Transverse colon (tissue), 4 donors: ENCODE results near the gene GPR108. TPM values are rescaled to one million over a fixed set of nuclear protein-coding genes. Genes with fewer than 3 reads are reported as not detected.
"Not testable (repeated sequence)": the region's sequence is repeated elsewhere in the genome, so short reads cannot be mapped to it uniquely, and the experiment has no call there.

Experiments used
- DNase-seq: peaks from one replicate; pipeline ENCODE4 v3.0.0-alpha.2; 2019
- H3K27ac ChIP-seq, 4 donors: fragments of 200-600 bp; sonication (generic); 2 replicates each; pipeline ENCODE4 v1.5.1; 2016 to 2018; ENCODE audit warnings: inconsistent platforms in 4 of 4
- H3K27me3 ChIP-seq: fragments of 200-600 bp; sonication (generic); 2 replicates; pipeline ENCODE4 v1.5.1; 2017; ENCODE audit warnings: inconsistent platforms
- H3K36me3 ChIP-seq, 4 donors: fragments of 200-600 bp; sonication (generic); 2 replicates each; pipeline ENCODE4 v1.5.1; 2017 to 2019; ENCODE audit warnings: inconsistent platforms in 4 of 4
- H3K4me1 ChIP-seq, 4 donors: fragments of 200-600 bp; sonication (generic); 2 replicates each; pipeline ENCODE4 v1.5.1; 2017 to 2020; ENCODE audit warnings: inconsistent platforms in 4 of 4
- H3K4me3 ChIP-seq, 4 donors: fragments of 200-600 bp; sonication (generic); 1 replicate in 1 of 4; 2 replicates in 3 of 4; pipeline versions ENCODE4 v1.5.1 to v1.6.1; 2017 to 2019; ENCODE audit warnings: inconsistent platforms in 4 of 4
- H3K9me3 ChIP-seq, 2 donors: fragments of 200-600 bp; sonication (generic); 2 replicates each; pipeline ENCODE4 v1.5.1; 2017 to 2019; ENCODE audit warnings: inconsistent platforms in 2 of 2
- EP300 ChIP-seq: sonication (generic); formaldehyde crosslinking; IDR thresholded peaks from one replicate; pipeline ENCODE4 v1.6.1; 2017; ENCODE audit warnings: antibody characterized with exemption, low read depth
- POLR2A ChIP-seq: fragments of 450-650 bp; IDR thresholded peaks from one replicate; pipeline ENCODE4 v1.6.1; 2016; ENCODE audit warnings: antibody characterized with exemption, mild to moderate bottlenecking, moderate library complexity
- POLR2AphosphoS5 ChIP-seq, 3 donors: sonication (generic); formaldehyde crosslinking; IDR thresholded peaks; one replicate each; pipeline ENCODE4 v1.6.1; 2016; ENCODE audit warnings: antibody characterized with exemption in 3 of 3
- WGBS, 2 donors: methylation state at CpG; one replicate each; pipeline ENCODE4 v1.1.5; 2018; ENCODE audit warnings: low coverage in 1 of 2; 5-methylcytosine and 5-hydroxymethylcytosine counted together
- in situ Hi-C, 4 donors: fragments of 200-750 bp; cut with MboI; loops; one replicate each; pipeline versions ENCODE4 v1.15.0 to v1.15.1; 2017; ENCODE audit warnings: low sequenced_read_pairs in 3 of 4, low pct_ligation_motif_present in 1 of 4, low pct_unique_long_range_greater_than_20kb in 1 of 4
- intact Hi-C: fragments of 100-400 bp; cut with DNase I; formaldehyde crosslinking; loops from one replicate; pipeline ENCODE4 v1.15.1; 2023; ENCODE audit warnings: low total_unique reads
- total RNA-seq, 4 donors: library from RNA; depleted of rRNA; stranded (reverse); fragments of >200 nt; gene quantifications; one replicate each; pipeline ENCODE4 v1.1.0, GENCODE V29; 2016
- TF ChIP-seq, protein P1 (sequence below), 5 experiments: fragments of 200-600 bp in 3 of 5; fragments of 450-650 bp in 2 of 5; sonication (generic) in 3 of 5; IDR thresholded peaks; 1 replicate in 2 of 5; 2 replicates in 3 of 5; pipeline ENCODE4 v1.5.1; 2016 to 2017; ENCODE audit warnings: antibody characterized with exemption in 5 of 5, inconsistent platforms in 3 of 5, mild to moderate bottlenecking in 2 of 5, moderate library complexity in 1 of 5

The GPR108 gene
- total RNA-seq, 4 donors from 2014 or later = 38.0 to 118 (median 90.6) TPM

DNA sequence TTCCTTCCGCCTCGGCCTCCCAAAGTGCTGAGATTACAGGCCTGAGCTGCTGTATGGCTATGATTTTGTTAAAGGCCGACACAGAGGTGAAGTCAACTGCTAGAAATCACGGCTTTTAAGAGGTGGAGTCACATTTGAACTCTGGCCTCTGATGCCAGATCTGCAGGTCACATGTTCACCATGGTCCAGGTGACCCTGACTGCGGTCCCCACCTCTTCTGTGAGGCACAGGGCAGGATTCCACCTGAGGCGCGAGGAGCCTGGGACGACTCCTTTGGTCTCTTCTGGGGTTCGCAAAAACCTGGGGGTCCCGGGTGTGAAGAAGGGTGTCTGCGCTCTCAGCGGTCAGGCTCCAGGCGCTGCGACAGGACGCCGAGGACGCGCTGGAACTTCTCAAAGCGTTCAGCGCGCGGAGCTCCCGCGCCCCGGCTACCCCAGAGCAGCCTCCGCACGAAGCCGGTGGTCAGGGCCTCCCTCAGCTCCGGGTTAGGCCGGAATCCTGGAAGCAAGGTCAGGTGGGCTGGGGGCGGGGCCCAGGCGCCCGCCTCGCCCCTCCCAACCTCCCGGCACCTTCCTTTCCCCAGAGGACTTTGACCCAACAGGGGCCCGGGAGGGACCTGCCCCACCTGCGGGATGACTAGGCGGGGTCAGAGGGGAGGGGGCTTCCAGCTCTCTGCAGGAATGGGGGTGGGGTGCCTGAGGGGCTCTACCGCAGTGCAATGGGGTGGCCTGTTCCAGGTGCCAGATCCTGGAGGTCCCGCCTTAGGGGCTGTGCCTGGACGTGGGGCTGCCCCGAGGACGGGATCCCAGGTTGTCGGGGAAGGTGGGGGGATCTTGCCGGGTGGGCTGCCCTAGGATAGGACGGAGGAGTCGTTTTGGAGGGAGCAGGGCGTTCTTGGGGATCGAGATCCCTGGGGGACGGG is 15.1 kb upstream of the GPR108 start:
- peaks cover 0 to 18% (median 15%) of the 10 kb centered on the region in 4 donors for H3K4me1 ChIP-seq
- TF ChIP-seq POLR2AphosphoS5 (IDR thresholded peaks at IDR 0.05) = peak in 1 of 3 donors; percentile 53
- TF ChIP-seq EP300 = no peak
- intact Hi-C loops = no loop called here
- peaks cover 0 to 34% (median 12%) of the 10 kb centered on the region in 4 donors for H3K36me3 ChIP-seq
- peak overlapping the region; percentile 83 to 86 (median 84) for H3K27ac ChIP-seq
- H3K4me3 ChIP-seq = peak overlapping the region in 3 of 4 donors; percentile 5 to 37 (median 29)
- no peaks in the 10 kb centered on the region for H3K9me3 ChIP-seq
- no peaks in the 10 kb centered on the region for H3K27me3 ChIP-seq
- peak; percentile 85 for DNase-seq
- in situ Hi-C loops = no loop called here
- WGBS, 2 donors = 58 to 60% methylated on average over 3 to 35 of the region's 50 CpGs

DNA sequence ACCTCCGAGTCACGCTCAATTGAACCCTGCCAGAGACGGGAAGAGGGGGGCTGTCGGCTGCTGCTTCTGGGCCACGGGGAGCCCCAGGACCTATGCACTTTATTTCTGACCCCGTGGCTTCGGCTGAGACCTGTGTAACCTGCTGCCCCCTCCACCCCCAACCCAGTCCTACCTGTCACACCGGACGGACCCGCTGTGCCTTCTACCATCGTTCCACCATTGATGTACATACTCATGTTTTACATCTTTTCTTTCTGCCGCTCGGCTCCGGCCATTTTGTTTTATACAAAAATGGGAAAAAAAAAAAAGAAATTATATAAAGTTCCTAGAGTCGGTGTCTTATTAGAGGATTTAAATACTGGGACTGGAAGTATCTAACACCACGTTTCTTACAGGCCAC is 13.8 kb upstream of the GPR108 start:
- no peaks in the 10 kb centered on the region for H3K9me3 ChIP-seq
- in situ Hi-C loops (no loop called here), intact Hi-C loops (no loop called here)
- H3K27me3 ChIP-seq = no peaks in the 10 kb centered on the region
- no peak for DNase-seq
- WGBS, 2 donors = 93 to 94% methylated on average over 9 to 16 of the region's 16 CpGs
- peak overlapping the region in 3 of 4 donors; percentile 83 to 86 (median 85) for H3K27ac ChIP-seq
- peaks cover 0 to 18% (median 15%) of the 10 kb centered on the region in 4 donors for H3K4me1 ChIP-seq
- no peak overlapping the region for H3K4me3 ChIP-seq
- TF ChIP-seq POLR2A (no peak), POLR2AphosphoS5 (IDR thresholded peaks at IDR 0.05) (no peak), EP300 (no peak)
- TF ChIP-seq, protein P1, sequence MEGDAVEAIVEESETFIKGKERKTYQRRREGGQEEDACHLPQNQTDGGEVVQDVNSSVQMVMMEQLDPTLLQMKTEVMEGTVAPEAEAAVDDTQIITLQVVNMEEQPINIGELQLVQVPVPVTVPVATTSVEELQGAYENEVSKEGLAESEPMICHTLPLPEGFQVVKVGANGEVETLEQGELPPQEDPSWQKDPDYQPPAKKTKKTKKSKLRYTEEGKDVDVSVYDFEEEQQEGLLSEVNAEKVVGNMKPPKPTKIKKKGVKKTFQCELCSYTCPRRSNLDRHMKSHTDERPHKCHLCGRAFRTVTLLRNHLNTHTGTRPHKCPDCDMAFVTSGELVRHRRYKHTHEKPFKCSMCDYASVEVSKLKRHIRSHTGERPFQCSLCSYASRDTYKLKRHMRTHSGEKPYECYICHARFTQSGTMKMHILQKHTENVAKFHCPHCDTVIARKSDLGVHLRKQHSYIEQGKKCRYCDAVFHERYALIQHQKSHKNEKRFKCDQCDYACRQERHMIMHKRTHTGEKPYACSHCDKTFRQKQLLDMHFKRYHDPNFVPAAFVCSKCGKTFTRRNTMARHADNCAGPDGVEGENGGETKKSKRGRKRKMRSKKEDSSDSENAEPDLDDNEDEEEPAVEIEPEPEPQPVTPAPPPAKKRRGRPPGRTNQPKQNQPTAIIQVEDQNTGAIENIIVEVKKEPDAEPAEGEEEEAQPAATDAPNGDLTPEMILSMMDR (IDR thresholded peaks at IDR 0.05) = no peak
- H3K36me3 ChIP-seq = peaks cover 0 to 47% (median 19%) of the 10 kb centered on the region in 4 donors

DNA sequence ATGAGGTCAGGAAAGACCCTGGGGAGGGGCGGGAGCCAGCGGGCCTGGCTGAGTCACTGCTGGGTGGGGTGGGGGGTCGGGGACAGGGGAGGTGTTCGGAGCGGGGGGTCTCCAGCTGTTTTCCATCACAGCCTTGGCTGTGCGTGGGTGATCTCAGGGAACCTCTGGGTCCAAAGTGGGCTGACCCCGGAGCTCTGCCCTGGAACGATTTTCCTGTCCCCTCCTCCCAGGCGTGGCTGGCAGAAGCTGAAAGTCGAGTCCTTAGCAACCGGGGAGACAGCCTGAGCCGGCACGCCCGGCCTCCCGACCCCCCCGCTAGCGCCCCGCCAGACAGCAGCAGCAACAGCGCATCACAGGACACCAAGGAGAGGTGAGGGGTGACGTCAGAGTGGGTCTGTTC is 12.7 kb upstream of the GPR108 start:
- no peak for DNase-seq
- peaks cover 0 to 49% (median 21%) of the 10 kb centered on the region in 4 donors for H3K36me3 ChIP-seq
- 65 to 80% methylated on average over 3 to 18 of the region's 20 CpGs for WGBS, 2 donors
- TF ChIP-seq POLR2A = no peak
- peaks cover 6 to 24% (median 21%) of the 10 kb centered on the region in 4 donors for H3K4me1 ChIP-seq
- H3K9me3 ChIP-seq = no peaks in the 10 kb centered on the region
- in situ Hi-C loops = no loop called here
- no peak overlapping the region for H3K4me3 ChIP-seq
- intact Hi-C loops = no loop called here
- H3K27me3 ChIP-seq = no peaks in the 10 kb centered on the region
- H3K27ac ChIP-seq = peak overlapping the region in 1 of 4 donors; percentile 17

DNA sequence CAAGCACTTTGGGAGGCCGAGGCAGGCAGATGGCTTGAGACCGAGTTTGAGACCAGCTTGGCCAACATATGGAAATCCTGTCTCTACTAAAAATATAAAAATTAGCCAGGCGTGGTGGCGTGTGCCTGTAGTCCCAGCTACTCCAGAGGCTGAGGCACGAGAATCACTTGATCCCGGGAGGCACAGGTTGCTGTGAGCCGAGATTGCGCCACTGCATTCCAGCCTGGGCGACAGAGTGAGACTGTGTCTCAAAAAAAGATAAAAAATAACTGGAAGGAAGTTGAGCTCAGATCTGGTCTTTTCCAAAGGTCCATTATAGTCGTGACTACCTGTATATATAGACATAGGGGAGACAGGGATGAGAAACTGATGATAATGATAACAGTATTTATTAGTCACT is 11.2 kb upstream of the GPR108 start:
- H3K27me3 ChIP-seq, H3K9me3 ChIP-seq, intact Hi-C loops, DNase-seq, H3K4me3 ChIP-seq, H3K27ac ChIP-seq: not testable (repeated sequence)
- WGBS, 2 donors = 92 to 95% methylated on average over 10 of the region's 10 CpGs
- Histone ChIP-seq H3K36me3 (peaks cover 0 to 49% (median 21%) of the 10 kb centered on the region in 4 donors), H3K4me1 (peaks cover 17 to 36% (median 32%) of the 10 kb centered on the region in 4 donors)
- in situ Hi-C loops = loop anchor here in 2 of 4 donors (25.0 kb wide), 1 partner anchor 114 kb away; no protein-coding TSS in a partner anchor

DNA sequence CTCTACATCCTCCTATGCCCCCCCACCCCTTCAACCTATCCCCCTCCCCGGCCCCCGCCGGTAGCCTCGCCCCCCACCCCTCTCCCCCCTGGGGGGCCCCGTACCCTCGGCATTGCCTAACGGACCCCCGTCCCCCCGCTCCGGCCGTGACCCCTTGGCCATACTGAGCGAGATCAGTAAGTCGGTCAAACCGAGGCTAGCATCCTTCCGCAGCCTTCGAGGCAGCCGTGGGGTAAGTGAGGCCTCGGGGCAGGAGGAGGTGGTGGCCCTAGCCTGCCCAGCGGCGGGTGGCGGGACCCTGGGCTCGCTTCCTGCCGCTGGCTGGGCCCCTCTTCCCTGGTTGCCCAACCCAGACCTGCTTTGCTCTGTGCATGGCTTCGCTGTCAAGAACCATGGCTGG is 8.6 kb upstream of the GPR108 start:
- H3K4me3 ChIP-seq = no peak overlapping the region
- peaks cover 0 to 45% (median 17%) of the 10 kb centered on the region in 4 donors for H3K36me3 ChIP-seq
- H3K27ac ChIP-seq = peak overlapping the region in 3 of 4 donors; percentile 87 to 99 (median 91)
- in situ Hi-C loops (loop anchor here in 2 of 4 donors (25.0 kb wide), 1 partner anchor 116 kb away; no protein-coding TSS in a partner anchor), intact Hi-C loops (no loop called here)
- no peaks in the 10 kb centered on the region for H3K27me3 ChIP-seq
- TF ChIP-seq EP300 (no peak), POLR2A (no peak), POLR2AphosphoS5 (IDR thresholded peaks at IDR 0.05) (no peak)
- TF ChIP-seq, protein P1 (IDR thresholded peaks at IDR 0.05) = no peak
- WGBS, 2 donors = 90% methylated on average over 19 of the region's 24 CpGs; no CpG with 5 or more reads in 1 of the 2 donors
- H3K4me1 ChIP-seq = peaks cover 22 to 44% (median 33%) of the 10 kb centered on the region in 4 donors
- H3K9me3 ChIP-seq = no peaks in the 10 kb centered on the region
- DNase-seq = no peak
